Measurements from ENCODE around the gene TMEM51.

The TMEM51 gene

GRCh38 chr1:15177710-15178166 is 24.2 kb downstream of the TMEM51 start:
- no peak for DNase-seq (ENCODE audit: low spot score)

GRCh38 chr1:15178571-15179484 is 25.3 kb downstream of the TMEM51 start:
- DNase-seq (ENCODE audit: low spot score) = peak; percentile 89

- DNase-seq (ENCODE audit: low spot score) = no peak
These were observed 25.9 kb downstream of the TMEM51 start for GRCh38 chr1:15179485-15179883.

DNA sequence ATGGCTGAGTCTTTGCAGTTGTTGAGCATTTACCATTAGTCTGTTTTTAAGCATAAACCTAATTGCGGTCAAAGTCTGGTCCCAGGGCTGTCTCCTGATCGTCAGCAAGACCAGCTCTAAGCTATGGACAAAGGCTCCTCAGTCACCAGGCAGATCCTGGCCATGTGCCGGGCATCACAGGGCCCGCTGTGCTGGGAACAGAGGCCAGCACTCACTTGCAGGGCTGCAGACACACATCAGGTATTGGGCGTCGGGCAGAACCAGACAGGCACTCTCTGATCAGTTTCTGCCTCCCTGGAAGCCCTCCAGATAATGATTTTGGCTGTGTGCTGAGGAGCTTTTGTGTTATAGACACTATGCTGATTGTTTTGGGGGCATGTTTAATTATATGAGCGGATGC is 26.6 kb downstream of the TMEM51 start:
- no peak for DNase-seq (ENCODE audit: low spot score)

- DNase-seq (ENCODE audit: low spot score) = no peak
These were observed 27.5 kb downstream of the TMEM51 start for GRCh38 chr1:15180945-15181523.

DNA sequence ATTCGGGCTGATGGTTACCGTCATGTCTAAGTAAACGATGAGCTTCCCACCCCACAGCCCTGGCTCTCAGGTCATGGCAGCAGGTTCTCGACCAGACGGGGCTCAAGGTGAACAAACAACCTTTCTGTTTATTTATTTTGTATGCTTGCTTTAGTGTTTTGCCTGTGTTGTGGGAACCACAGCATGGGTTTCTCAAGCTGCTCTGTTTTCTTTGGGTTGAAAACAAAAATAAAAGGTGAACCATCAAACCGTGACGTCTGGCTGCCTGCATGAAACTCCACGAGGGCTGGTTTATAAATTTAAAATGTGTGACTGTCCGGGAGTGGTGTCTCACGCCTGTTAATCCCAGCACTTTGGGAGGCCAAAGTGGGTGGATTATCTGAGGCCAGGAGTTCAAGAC is 28.0 kb downstream of the TMEM51 start:
- no peak for DNase-seq (ENCODE audit: low spot score)

GRCh38 chr1:15184436-15185241 is 31.1 kb downstream of the TMEM51 start:
- DNase-seq (ENCODE audit: low spot score) = no peak

DNA sequence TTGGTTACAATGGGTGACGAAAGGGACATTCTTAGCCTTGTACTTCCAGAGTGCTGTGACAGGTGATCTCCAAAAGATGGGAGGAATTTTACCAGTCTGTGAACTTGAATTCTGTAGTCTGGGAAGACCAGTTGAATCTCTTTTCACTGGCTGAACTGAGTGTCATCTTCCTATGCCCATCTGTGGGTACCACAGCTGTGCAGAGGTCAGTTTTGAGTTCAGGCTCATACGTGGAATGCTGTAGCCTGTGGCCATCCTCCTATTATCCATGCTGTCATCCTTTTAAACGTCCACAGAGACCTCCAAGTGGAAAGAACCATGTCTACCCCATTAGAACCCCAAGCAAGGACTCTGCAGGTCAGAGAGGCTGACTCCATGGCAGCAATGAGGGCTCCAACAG is 32.1 kb downstream of the TMEM51 start:
- no peak for DNase-seq (ENCODE audit: low spot score)

- DNase-seq (ENCODE audit: low spot score) = no peak
These were observed 32.7 kb downstream of the TMEM51 start for GRCh38 chr1:15186073-15186845.

DNA sequence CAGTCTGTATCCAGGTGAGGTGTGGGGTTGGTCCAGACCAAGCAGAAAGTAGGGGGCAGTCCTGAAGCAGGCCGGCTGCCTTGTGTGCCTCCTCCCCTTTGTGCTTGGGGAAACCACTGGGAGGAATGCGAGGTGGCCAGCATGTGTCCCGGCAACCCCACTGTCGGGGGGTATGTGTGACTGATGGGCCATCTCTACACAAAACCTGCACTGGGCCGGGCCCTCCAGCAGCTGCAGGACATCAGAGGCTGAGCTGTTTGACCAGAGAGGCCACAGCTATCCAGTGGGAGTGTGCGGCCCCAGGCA is 33.3 kb downstream of the TMEM51 start:
- DNase-seq (ENCODE audit: low spot score) = no peak

DNA sequence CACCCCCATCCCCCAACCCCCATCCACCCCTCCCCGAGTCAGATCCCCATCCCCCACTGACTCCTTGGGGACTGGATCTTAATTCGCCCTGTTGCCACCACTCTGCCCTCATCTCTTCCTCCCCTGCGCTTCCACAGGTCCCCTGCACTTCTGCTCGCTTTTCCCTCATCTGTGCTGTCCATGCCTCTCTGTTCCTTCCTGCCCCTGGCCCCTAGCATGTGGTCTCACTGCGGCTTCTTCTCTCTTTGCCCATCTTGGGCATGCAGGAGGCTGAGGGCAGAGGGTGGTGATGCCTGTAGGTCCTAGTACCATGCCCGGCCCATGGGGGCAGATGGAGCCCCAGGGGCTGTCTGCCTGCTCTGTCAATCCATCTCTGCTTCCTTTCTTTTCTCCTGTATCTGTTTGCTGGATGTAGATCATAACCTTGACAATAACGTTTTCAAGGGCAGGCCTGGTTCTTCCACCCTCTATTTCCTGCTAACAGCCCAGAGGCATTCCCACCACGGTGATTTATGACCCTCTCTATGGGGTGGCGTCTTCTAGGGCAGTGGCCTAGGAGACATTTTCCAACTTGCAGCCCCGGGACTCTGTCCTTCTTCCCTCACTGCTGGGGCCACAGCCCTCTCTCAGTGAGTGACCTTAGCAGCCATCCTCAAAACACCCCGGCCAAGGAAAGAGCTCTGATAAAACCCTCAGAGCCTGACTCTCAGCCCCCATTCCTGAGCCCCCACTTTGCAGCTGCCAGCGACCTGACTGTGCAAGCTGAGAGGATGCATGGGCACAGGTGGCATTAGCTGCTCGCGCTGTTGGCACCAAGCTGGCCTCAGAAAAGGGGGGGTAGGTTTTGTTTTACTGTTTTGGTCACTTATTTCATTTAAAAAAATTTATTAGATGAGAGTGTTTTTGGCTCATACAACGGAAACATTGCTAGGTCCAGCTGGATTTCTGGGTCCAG is 33.9 kb downstream of the TMEM51 start:
- DNase-seq (ENCODE audit: low spot score) = no peak

GRCh38 chr1:15188130-15188524 is 34.6 kb downstream of the TMEM51 start:
- no peak for DNase-seq (ENCODE audit: low spot score)

DNA sequence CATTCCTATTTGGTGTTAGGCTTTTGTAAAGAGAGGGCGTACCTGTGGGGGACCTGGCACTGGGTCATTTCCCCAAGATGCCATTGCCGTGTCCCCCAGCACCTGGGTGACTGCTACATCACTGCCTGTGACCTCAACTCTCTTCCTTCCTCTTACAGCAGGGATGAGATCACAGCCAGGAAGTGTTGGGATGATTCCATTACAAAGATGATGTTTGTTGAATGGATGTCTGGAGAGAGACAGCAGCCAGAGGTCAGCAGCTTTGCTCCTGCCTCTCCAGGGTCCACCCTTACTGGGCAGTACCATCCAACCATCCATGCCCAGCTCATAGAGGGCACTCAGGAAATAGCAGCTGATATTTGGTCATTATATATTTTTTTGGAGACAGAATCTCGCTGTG is 35.1 kb downstream of the TMEM51 start:
- no peak for DNase-seq (ENCODE audit: low spot score)

DNA sequence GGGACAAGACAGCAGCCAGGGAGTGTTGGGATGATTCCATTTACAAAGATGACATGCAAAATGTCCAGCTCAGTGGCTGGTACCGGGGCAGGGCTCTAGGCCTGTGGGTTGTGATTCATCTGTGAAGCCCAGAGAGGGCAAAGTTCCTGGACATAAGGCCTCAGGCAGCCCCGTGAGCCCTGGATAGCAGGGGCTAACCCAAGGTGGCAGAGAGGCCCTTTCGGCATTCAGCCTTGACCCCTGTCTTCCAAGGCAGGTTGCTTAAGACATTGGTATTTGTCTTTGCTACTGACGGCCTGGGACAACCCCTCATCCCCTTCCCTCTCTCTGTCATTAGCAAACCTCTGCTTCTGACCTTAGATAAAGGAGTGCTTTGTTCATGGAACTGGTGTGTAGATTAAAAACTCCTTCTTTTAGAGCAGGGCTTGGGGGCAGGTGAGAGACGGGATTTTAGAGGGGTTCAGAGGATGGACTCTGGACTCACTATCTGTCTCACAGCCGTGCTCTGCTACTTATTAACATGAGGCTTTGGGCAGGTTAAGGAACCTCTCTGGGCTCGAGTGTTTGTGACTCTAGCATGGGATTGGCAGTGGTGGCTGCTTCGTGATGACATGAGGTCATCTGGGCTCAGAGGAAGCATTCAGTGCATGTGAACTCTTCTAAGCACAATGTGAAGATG is 36.3 kb downstream of the TMEM51 start:
- DNase-seq (ENCODE audit: low spot score) = no peak

DNA sequence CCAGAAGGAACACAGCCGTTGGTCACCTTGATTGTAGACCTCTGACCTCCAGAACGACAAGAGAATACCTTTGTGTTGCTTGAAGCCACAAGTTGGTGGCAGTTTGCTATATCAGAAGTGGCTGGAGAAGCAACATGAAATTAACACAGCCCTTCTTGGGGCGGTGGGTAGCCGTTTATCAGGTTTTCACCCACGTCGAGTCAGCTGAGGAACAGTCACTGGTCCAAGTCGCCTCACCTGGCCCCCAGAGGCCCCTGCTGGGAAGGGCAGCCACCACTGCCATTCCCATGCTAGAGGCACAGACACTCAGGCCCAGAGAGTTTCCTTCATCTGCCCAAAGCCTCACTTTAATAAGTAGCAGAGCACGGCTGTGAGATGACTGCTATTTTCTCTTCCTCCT is 37.7 kb downstream of the TMEM51 start:
- no peak for DNase-seq (ENCODE audit: low spot score)

DNA sequence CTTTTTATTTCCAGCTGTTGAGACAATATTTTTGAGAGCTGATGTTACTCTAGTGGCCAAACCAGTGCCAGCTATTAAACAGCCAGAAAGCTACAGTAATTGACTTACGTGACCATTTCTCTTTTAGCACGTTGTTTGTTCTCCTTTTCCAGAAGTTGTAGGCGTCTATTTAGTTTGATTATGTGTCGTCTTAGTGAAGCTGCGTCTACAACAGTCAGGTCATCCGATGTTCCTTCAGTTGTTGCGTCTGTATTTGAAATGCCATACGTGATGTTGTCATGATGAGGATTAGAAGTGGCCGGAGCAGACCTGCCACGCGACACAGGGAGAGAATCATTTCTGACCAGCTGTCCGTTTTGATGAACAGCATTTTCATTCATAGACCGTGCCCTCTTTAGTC is 38.2 kb downstream of the TMEM51 start:
- no peak for DNase-seq (ENCODE audit: low spot score)

DNA sequence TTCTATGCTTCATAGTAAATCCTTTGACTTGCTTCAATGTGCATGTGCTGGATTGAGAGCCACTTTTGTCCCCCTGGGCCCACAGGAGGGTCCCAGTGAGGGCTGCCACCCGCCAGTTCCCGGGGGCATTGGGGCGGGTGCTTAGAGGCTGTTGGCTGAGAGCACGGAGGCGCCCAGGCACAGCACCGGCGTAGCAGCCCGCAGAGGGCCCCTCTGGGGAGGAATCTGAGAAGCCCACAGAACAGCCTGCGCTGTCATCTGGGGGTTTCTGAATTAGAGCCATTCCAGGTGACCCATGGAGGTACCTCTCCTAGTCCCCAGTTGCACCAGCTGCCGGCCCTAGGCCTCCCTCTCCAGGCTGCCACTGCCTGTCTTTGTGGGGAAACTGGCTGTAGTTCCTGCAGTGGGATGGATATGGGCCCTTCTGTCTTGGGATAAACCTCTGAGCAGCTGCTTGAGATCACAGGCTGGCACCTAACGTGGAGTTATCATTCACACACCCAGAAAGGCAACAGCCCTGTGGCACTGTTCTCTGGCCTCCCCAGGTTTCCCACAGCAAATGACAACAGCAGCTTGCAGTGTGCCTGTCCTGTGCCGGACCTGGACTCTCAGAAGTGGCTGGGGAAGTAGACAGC is 39.5 kb downstream of the TMEM51 start:
- DNase-seq (ENCODE audit: low spot score) = no peak

GRCh38 chr1:15195420-15196052 is 42.0 kb downstream of the TMEM51 start:
- no peak for DNase-seq (ENCODE audit: low spot score)

DNA sequence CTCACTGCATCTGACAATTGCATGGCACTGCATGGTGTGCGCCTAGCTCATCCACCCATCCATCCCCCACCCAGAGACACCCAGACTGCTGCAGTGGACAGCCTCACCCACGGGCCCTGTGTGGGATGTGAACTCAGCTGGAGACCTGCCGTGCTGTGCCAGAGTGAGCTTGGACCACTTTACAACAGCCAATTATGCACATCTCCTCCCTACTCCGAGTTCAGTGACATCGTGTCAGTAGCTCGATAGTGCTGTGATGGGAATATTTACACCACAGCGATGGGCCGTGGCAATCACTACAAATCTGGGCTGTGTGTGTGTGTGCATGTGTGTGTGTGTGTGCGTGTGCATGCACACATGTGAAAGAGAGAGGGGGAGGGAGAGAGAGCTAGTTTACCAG is 42.5 kb downstream of the TMEM51 start:
- no peak for DNase-seq (ENCODE audit: low spot score)
